Central memory CD8-positive, alpha-beta T cell (primary cell): Measurements from ENCODE around the gene CTNNA2.
"Not testable (repeated sequence)": the region's sequence is repeated elsewhere in the genome, so short reads cannot be mapped to it uniquely, and the experiment has no call there.

Experiments used
- ATAC-seq: fragments of 150-1000 bp; cut with Tn5 transposase; replicated peaks from 2 replicates; pipeline ENCODE4 v1.10.0; 2022; ENCODE audit warnings: mild to moderate bottlenecking, moderate FRiP score, moderate number of reproducible peaks; ENCODE audit not compliant: poor library complexity, severe bottlenecking; ENCODE audit errors: extremely low read depth
- DNase-seq, 2 donors: peaks; one replicate each; pipeline ENCODE4 v3.0.0; 2021; ENCODE audit warnings: low spot score in 2 of 2
- H3K27ac Mint-ChIP-seq: one replicate; pipeline ENCODE4 v1.8.0; 2022; ENCODE audit warnings: low read depth, mild to moderate bottlenecking, moderate library complexity, mixed read lengths
- H3K27me3 Mint-ChIP-seq: one replicate; pipeline ENCODE4 v1.8.0; 2022; ENCODE audit warnings: mixed read lengths
- H3K36me3 Mint-ChIP-seq: one replicate; pipeline ENCODE4 v1.8.0; 2022; ENCODE audit warnings: mild to moderate bottlenecking, moderate library complexity, mixed read lengths; ENCODE audit not compliant: insufficient read depth
- H3K4me1 Mint-ChIP-seq: one replicate; pipeline ENCODE4 v1.8.0; 2022; ENCODE audit warnings: mixed read lengths
- H3K4me3 Mint-ChIP-seq: one replicate; pipeline ENCODE4 v1.8.0; 2022; ENCODE audit warnings: mild to moderate bottlenecking, moderate library complexity, mixed read lengths
- H3K9me3 Mint-ChIP-seq: one replicate; pipeline ENCODE4 v1.8.0; 2022; ENCODE audit warnings: mixed read lengths

CTNNA2 gene

GRCh38 chr2:80086831-80087230 is 574.0 kb downstream of the CTNNA2 start:
- ATAC-seq, result no peak
- Mint-ChIP-seq H3K27ac (no peak overlapping the region), H3K36me3 (no peaks in the 10 kb centered on the region), H3K9me3 (peaks cover 17% of the 10 kb centered on the region), H3K4me3 (no peak overlapping the region), H3K4me1 (no peaks in the 10 kb centered on the region), H3K27me3 (no peaks in the 10 kb centered on the region)
- no peak for DNase-seq

DNA sequence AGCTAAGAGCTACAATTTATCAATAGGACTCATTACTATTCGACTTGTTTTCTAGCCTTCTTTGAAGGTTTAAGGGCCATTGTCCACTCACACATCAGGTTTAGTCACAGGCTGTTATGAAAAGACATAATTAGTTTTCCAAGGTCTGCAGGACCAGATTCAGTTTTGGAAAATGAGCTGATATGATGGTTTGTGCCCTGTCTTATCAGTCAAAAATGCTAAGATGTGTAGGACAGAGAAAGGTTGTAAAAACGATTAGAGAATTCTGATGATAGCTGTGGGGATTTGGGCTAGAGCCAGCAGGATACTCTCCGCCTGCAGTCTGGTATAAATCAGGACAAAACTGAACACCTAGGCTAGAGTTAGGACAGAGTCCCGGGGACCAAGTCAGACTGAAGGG is 578.4 kb downstream of the CTNNA2 start:
- H3K27me3 Mint-ChIP-seq, result no peaks in the 10 kb centered on the region
- H3K9me3 Mint-ChIP-seq, result peaks cover 17% of the 10 kb centered on the region
- ATAC-seq (no peak), DNase-seq (no peak)
- no peak overlapping the region for H3K27ac Mint-ChIP-seq
- no peak overlapping the region for H3K4me3 Mint-ChIP-seq
- no peaks in the 10 kb centered on the region for H3K4me1 Mint-ChIP-seq
- H3K36me3 Mint-ChIP-seq, result no peaks in the 10 kb centered on the region

DNA sequence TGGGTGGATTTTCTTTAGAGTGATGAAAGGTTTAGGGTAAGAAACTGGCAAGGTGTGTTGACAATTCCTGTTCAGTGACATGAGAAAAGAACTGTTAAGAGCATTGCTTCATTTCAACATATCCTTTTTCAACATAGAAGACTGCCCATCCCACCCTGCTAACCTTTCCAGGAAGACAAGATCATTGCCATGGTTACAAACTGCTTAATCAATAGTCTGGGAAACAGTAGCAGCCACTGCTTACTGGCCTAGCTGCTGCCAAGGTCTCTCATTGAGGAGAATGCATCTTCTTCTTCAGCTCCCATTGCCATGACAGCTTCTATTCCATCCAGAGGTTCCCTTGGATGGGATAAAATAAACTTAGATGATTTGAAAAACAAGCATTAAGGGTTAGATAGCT is 579.6 kb downstream of the CTNNA2 start:
- H3K27me3 Mint-ChIP-seq, result no peaks in the 10 kb centered on the region
- no peak overlapping the region for H3K4me3 Mint-ChIP-seq
- H3K9me3 Mint-ChIP-seq, result peaks cover 18% of the 10 kb centered on the region
- H3K4me1 Mint-ChIP-seq, result no peaks in the 10 kb centered on the region
- DNase-seq, result no peak
- no peak for ATAC-seq
- H3K27ac Mint-ChIP-seq, result no peak overlapping the region
- no peaks in the 10 kb centered on the region for H3K36me3 Mint-ChIP-seq

GRCh38 chr2:80098503-80098902 is 585.7 kb downstream of the CTNNA2 start:
- H3K27me3 Mint-ChIP-seq, ATAC-seq, H3K27ac Mint-ChIP-seq, H3K4me1 Mint-ChIP-seq, H3K36me3 Mint-ChIP-seq, H3K4me3 Mint-ChIP-seq, DNase-seq: not testable (repeated sequence)
- H3K9me3 Mint-ChIP-seq, result peaks cover 11% of the 10 kb centered on the region

DNA sequence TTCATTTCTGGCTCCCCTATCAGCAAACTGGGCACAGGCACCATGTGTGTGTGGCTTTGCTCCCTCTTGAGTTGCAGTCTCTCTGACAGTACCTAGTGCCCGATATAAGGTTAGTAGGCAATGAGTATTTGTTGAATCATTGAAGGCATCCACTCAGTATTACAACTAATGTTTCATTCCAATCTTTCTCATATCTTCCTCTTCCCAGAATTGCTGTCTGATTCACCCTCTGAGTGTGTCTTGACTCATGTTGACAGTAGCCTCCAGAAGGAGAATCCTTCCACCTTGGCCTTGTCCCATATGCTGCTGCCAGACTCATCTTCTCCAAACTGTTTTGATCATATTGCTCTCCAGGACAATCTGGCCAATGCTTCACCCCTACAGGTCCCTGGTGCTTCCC is 589.2 kb downstream of the CTNNA2 start:
- ATAC-seq, result no peak
- no peak overlapping the region for H3K27ac Mint-ChIP-seq
- H3K27me3 Mint-ChIP-seq, result no peaks in the 10 kb centered on the region
- H3K4me1 Mint-ChIP-seq, result no peaks in the 10 kb centered on the region
- no peak overlapping the region for H3K4me3 Mint-ChIP-seq
- H3K36me3 Mint-ChIP-seq, result no peaks in the 10 kb centered on the region
- no peak for DNase-seq
- peaks cover 11% of the 10 kb centered on the region for H3K9me3 Mint-ChIP-seq

- Mint-ChIP-seq H3K27me3 (no peaks in the 10 kb centered on the region), H3K4me3 (no peak overlapping the region), H3K9me3 (peaks cover 13% of the 10 kb centered on the region), H3K36me3 (peaks cover 2% of the 10 kb centered on the region), H3K27ac (no peak overlapping the region), H3K4me1 (no peaks in the 10 kb centered on the region)
- no peak for DNase-seq
- no peak for ATAC-seq
Observed at GRCh38 chr2:80105015-80105640, 592.3 kb downstream of the CTNNA2 start.

- DNase-seq (no peak), ATAC-seq (no peak)
- no peaks in the 10 kb centered on the region for H3K4me1 Mint-ChIP-seq
- peaks cover 28% of the 10 kb centered on the region for H3K9me3 Mint-ChIP-seq
- H3K36me3 Mint-ChIP-seq, result peaks cover 2% of the 10 kb centered on the region
- H3K27me3 Mint-ChIP-seq, result no peaks in the 10 kb centered on the region
- H3K4me3 Mint-ChIP-seq, result no peak overlapping the region
- no peak overlapping the region for H3K27ac Mint-ChIP-seq
Observed at GRCh38 chr2:80111185-80111584, 598.3 kb downstream of the CTNNA2 start.

- peaks cover under 1% of the 10 kb centered on the region for H3K36me3 Mint-ChIP-seq
- H3K4me1 Mint-ChIP-seq, result no peaks in the 10 kb centered on the region
- no peaks in the 10 kb centered on the region for H3K27me3 Mint-ChIP-seq
- H3K9me3 Mint-ChIP-seq, result peaks cover 26% of the 10 kb centered on the region
- no peak overlapping the region for H3K4me3 Mint-ChIP-seq
- H3K27ac Mint-ChIP-seq, result no peak overlapping the region
- ATAC-seq, result no peak
- DNase-seq, result no peak
Observed at GRCh38 chr2:80112790-80113189, 599.9 kb downstream of the CTNNA2 start.

DNA sequence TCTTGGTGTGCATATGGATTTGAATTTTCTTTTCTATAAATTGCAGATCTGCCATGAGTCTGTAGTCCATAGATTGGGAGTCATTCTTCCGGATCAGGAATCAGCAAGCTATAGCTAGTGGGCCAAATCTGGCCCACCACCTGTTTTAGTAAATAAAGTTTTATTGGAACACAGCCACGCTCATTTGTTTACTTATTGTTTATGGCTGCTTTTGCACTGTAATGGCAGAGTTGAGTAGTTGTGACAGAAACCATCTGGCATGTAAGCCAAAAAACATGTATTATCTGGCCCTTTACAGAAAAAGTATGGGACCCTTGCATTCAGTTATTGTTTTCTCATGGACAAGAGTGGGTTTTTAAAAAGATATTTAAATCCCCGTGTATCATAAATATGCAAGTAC is 600.5 kb downstream of the CTNNA2 start:
- Mint-ChIP-seq H3K9me3 (peaks cover 26% of the 10 kb centered on the region), H3K4me1 (no peaks in the 10 kb centered on the region), H3K4me3 (no peak overlapping the region)

DNA sequence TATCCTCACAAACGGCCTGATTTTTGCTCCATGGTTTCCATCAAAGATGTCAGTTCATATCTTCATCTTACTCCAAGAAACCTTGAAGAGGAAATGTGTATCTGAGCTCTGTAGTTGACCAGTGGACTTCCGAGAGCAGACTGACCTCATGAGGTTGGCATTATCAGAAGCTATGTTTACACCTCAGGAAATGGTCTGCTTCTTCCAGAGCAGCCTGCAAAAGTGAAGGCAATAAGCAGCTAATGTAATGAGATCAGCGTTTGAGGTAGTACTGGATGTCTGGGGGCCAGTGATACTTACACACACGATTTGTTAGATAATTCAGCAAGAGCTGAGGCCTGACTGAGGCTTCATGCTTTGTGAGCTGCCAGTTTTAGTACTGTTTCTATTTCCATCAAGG is 602.0 kb downstream of the CTNNA2 start:
- H3K4me3 Mint-ChIP-seq, result no peak overlapping the region
- H3K9me3 Mint-ChIP-seq, result peaks cover 22% of the 10 kb centered on the region
- DNase-seq, result no peak
- H3K27ac Mint-ChIP-seq, result no peak overlapping the region
- no peaks in the 10 kb centered on the region for H3K36me3 Mint-ChIP-seq
- H3K27me3 Mint-ChIP-seq, result no peaks in the 10 kb centered on the region
- no peak for ATAC-seq
- H3K4me1 Mint-ChIP-seq, result no peaks in the 10 kb centered on the region

More for the DNA sequence above, 600.5 kb downstream of the CTNNA2 start:
- ATAC-seq (no peak), DNase-seq (no peak)
- Mint-ChIP-seq H3K27me3 (no peaks in the 10 kb centered on the region), H3K36me3 (no peaks in the 10 kb centered on the region), H3K27ac (no peak overlapping the region)

GRCh38 chr2:80117401-80117800 is 604.5 kb downstream of the CTNNA2 start:
- H3K27ac Mint-ChIP-seq, result no peak overlapping the region
- DNase-seq (no peak), ATAC-seq (no peak)
- H3K9me3 Mint-ChIP-seq, result peaks cover 12% of the 10 kb centered on the region
- H3K36me3 Mint-ChIP-seq, result no peaks in the 10 kb centered on the region
- no peaks in the 10 kb centered on the region for H3K27me3 Mint-ChIP-seq
- no peaks in the 10 kb centered on the region for H3K4me1 Mint-ChIP-seq
- H3K4me3 Mint-ChIP-seq, result no peak overlapping the region

- no peak overlapping the region for H3K27ac Mint-ChIP-seq
- H3K4me1 Mint-ChIP-seq, result no peaks in the 10 kb centered on the region
- no peaks in the 10 kb centered on the region for H3K27me3 Mint-ChIP-seq
- DNase-seq, result no peak
- peaks cover 8% of the 10 kb centered on the region for H3K9me3 Mint-ChIP-seq
- H3K4me3 Mint-ChIP-seq, result no peak overlapping the region
- H3K36me3 Mint-ChIP-seq, result no peaks in the 10 kb centered on the region
- ATAC-seq, result no peak
Observed at GRCh38 chr2:80120866-80121265, 608.0 kb downstream of the CTNNA2 start.

- H3K27ac Mint-ChIP-seq, result no peak overlapping the region
- no peak for DNase-seq
- H3K4me3 Mint-ChIP-seq, result no peak overlapping the region
- no peaks in the 10 kb centered on the region for H3K27me3 Mint-ChIP-seq
- no peak for ATAC-seq
- H3K4me1 Mint-ChIP-seq, result no peaks in the 10 kb centered on the region
- no peaks in the 10 kb centered on the region for H3K36me3 Mint-ChIP-seq
- H3K9me3 Mint-ChIP-seq, result peaks cover 17% of the 10 kb centered on the region
Observed at GRCh38 chr2:80122675-80123074, 609.8 kb downstream of the CTNNA2 start.
